Measurements from ENCODE around the gene SRPRB.

- TF ChIP-seq CTCF (IDR thresholded peaks at IDR 0.05) (no peak), HOXB13 (CRISPR knock-in tag; IDR thresholded peaks at IDR 0.05; ENCODE audit: low read depth) (no peak), MAZ (IDR thresholded peaks at IDR 0.05; ENCODE audit: borderline replicate concordance, low read depth, low read length) (no peak), KDM1A (IDR thresholded peaks at IDR 0.05; ENCODE audit: low read depth) (no peak), ZSCAN20 (CRISPR knock-in tag; IDR thresholded peaks at IDR 0.05) (no peak)
These were observed 19.4 kb downstream of the SRPRB start for GRCh38 chr3:133824961-133825485.

Measured in A549 (cell line).